ENCODE data around the gene MT1F.
"Not testable (repeated sequence)": the region's sequence is repeated elsewhere in the genome, so short reads cannot be mapped to it uniquely, and the experiment has no call there.

The MT1F gene

DNA sequence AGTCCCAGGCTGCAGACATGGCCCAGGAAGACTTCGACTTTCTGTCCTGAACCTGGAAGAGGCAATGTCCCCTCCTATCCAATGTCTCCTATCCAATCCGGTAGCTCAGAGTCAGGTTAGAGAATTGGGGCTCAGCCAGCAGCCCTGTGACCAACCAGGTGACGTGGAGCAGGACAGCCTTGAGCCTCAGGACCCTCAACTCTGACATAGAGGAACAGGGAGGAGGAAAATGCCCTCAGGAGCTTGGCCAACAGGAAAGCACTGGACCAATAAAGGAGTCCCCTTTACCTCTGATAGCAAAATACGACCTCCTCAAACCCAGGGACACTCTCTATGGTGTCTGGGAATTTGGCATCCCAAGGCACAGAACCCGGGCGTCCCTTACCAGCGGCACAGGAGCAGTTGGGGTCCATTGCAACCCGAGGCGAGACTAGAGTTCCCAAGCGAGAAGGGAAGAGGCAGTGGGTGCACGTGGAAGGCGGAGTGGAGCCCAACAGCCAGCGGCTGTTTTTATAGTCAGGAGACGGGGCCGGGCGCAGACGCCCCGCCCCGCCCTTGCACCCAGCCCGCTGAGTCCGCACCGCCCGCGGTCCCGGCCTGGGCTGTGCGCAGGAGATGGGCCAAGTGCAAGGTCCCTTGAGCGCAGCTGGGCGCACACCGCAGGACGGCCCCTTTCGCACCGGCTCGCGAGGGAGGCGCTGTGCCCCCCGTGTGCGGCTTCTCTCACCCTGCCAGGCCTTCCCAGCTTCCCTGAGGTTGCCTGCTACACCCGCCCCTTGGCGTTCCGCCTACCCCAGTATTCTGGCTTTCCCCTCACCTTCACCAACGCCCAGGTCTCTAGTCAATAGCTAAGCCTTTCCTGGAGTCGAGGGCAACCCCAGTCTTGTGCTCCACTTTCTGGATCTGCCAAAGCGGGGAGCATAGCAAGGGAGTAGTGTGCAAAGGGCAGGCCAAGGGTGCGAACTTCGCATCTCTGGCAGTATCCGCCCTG is 10.1 kb downstream of the MT1F start, which contains the start of gene MT1G:
Gene MT1G (minus strand): TSS at position 485 of the 991 bp plus-strand sequence. CDS start 72 bp downstream, at position 413.
- peak within 1 kb of the TSS; percentile 77 for H3K9ac ChIP-seq (ENCODE audit: low read length)
- peaks cover 99% of the 10 kb centered on the region for H3K27me3 ChIP-seq (ENCODE audit: control insufficient read depth, insufficient read depth, low read length)
- peak within 1 kb of the TSS; percentile 51 for H3K4me3 ChIP-seq (ENCODE audit: low read depth, low read length)
- H3K9me3 ChIP-seq (ENCODE audit: control insufficient read depth, insufficient read depth, low read depth, low read length), result no peaks in the 10 kb centered on the region
- H3K36me3 ChIP-seq (ENCODE audit: control insufficient read depth, insufficient read depth, low read length), result no peaks in the 10 kb centered on the region
- peaks cover 30% of the 10 kb centered on the region for H3K4me1 ChIP-seq (ENCODE audit: control insufficient read depth, insufficient read depth, low read length)
- H3K27ac ChIP-seq (ENCODE audit: low read depth, low read length), result no peak within 1 kb of the TSS

DNA sequence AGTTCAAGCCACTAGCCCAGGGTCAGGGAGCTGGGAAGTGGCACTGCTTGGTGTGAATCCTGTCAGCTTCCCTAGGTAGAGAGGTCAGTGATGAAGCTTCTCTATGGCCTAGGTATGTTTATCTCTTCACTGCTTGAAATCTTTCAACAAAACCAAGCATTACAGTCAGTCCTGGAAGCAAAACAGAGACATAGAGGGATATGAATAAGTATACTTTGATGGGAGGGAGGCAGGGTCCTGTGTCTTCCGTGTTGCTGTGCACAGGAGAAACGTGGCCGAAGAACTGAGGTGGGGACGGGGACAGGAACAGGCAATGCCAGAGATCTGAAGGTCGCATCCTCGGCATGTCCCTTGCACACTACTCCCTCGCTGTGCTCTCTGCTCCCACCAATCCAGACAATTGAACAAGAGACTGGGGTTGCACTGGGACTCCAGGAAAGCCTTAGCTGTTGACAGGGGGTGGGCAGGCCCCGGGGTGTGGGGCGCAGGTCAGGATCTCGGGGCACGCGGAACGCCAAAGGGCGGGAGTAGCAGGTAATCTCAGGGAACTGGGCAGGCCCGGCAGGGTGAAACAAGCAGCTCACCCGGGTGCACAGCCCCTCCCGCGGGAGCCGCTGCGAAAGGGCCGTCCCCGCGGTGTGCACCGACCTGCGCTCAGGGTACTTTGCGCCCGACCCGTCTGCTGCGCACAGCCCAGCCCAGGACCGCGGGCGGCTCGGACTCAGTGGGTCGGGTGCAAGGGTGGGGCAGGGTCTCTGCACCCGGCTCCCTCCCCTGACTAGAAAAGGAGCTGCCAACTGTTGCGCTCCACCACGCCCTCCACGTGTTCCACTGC is 11.5 kb downstream of the MT1F start, which contains the start of gene MT1H:
Gene MT1H (plus strand): TSS at position 810 of the 835 bp plus-strand sequence. CDS start 71 bp downstream, outside the sequence.
- peak within 1 kb of the TSS; percentile 63 for H3K9ac ChIP-seq (ENCODE audit: low read length)
- H3K27ac ChIP-seq (ENCODE audit: low read depth, low read length), result no peak within 1 kb of the TSS
- peaks cover 36% of the 10 kb centered on the region for H3K4me1 ChIP-seq (ENCODE audit: control insufficient read depth, insufficient read depth, low read length)
- H3K27me3 ChIP-seq (ENCODE audit: control insufficient read depth, insufficient read depth, low read length), result peaks cover 96% of the 10 kb centered on the region
- H3K4me3 ChIP-seq (ENCODE audit: low read depth, low read length), result peak within 1 kb of the TSS; percentile 49
- no peaks in the 10 kb centered on the region for H3K36me3 ChIP-seq (ENCODE audit: control insufficient read depth, insufficient read depth, low read length)
- H3K9me3 ChIP-seq (ENCODE audit: control insufficient read depth, insufficient read depth, low read depth, low read length), result no peaks in the 10 kb centered on the region

DNA sequence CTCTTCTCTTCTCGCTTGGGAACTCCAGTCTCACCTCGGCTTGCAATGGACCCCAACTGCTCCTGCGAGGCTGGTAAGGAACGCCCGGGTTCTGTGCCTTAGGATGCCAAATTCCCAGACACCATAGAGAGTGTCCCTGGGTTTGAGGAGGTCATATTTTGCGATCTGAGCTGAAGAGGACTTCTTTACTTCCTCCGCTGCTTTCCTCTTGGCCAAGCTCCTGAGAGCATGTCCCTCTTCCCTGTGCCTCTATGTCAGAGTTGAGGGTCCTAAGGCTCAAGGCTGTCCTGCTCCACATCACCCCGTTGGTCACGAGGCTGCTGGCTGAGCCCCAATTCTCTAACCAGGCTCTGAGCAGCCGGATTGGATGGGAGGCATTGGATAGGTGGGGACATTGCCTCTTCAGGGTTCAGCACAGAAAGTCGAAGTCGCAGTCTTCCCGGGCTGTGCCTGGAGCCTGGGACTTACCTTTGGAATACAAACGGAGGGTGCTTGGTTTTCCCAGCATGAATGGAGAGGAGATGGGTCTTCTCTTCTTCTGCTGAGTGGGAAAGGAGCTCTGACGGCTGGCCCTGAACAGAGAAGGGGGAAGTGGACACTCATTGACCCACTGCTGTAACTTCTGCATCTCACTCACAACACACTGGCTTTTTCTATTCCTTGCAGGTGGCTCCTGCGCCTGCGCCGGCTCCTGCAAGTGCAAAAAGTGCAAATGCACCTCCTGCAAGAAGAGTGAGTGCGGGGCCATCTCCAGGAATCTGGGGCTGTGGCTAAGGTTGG is 12.3 kb downstream of the MT1F start:
- Histone ChIP-seq H3K9me3 (ENCODE audit: control insufficient read depth, insufficient read depth, low read depth, low read length) (no peaks in the 10 kb centered on the region), H3K4me1 (ENCODE audit: control insufficient read depth, insufficient read depth, low read length) (peaks cover 41% of the 10 kb centered on the region), H3K27me3 (ENCODE audit: control insufficient read depth, insufficient read depth, low read length) (peaks cover 89% of the 10 kb centered on the region), H3K36me3 (ENCODE audit: control insufficient read depth, insufficient read depth, low read length) (no peaks in the 10 kb centered on the region), H3K9ac (ENCODE audit: low read length) (peak overlapping the region; percentile 63), H3K4me3 (ENCODE audit: low read depth, low read length) (peak overlapping the region; percentile 49), H3K27ac (ENCODE audit: low read depth, low read length) (no peak overlapping the region)

DNA sequence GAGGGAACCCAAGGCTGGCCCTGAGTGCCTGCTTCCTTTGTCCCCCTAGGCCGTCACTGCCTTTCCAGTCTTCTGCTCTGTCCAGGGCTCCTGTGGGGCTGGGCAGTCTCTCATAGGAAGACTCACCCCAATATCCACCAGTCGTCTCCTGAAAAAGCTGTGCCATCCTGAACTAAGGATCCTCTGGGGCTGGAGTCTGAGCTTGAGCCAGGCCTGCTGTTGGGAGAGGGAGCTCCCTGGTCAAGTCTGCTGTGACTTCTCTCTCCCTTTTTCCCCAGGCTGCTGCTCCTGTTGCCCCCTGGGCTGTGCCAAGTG is 12.8 kb downstream of the MT1F start:
- Histone ChIP-seq H3K9ac (ENCODE audit: low read length) (no peak overlapping the region), H3K4me1 (ENCODE audit: control insufficient read depth, insufficient read depth, low read length) (peaks cover 46% of the 10 kb centered on the region), H3K36me3 (ENCODE audit: control insufficient read depth, insufficient read depth, low read length) (no peaks in the 10 kb centered on the region), H3K27ac (ENCODE audit: low read depth, low read length) (no peak overlapping the region), H3K4me3 (ENCODE audit: low read depth, low read length) (no peak overlapping the region), H3K9me3 (ENCODE audit: control insufficient read depth, insufficient read depth, low read depth, low read length) (no peaks in the 10 kb centered on the region), H3K27me3 (ENCODE audit: control insufficient read depth, insufficient read depth, low read length) (peaks cover 88% of the 10 kb centered on the region)

DNA sequence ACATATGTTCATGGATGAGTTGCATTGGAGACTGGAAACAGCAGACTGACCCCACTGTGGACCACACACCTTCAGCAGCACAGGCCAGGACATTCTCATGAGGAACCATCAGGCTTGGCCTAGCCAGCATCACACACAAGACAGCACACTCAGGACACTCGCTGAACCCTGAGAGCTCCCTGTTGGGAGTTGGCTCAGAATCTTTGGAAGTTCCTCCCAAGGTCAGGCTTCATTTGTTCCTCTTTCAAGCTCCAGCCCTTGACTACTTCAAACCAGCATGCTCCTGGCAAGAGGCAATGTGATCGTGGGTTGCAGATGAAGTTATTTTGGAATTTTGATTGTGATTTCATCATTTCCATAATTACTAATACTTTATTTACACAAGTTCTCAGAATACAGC is 13.9 kb downstream of the MT1F start:
- not testable (repeated sequence) for H3K36me3 ChIP-seq (ENCODE audit: control insufficient read depth, insufficient read depth, low read length); H3K27ac ChIP-seq (ENCODE audit: low read depth, low read length); H3K9me3 ChIP-seq (ENCODE audit: control insufficient read depth, insufficient read depth, low read depth, low read length); H3K4me3 ChIP-seq (ENCODE audit: low read depth, low read length); H3K9ac ChIP-seq (ENCODE audit: low read length)
- peaks cover 85% of the 10 kb centered on the region for H3K27me3 ChIP-seq (ENCODE audit: control insufficient read depth, insufficient read depth, low read length)
- peaks cover 52% of the 10 kb centered on the region for H3K4me1 ChIP-seq (ENCODE audit: control insufficient read depth, insufficient read depth, low read length)

DNA sequence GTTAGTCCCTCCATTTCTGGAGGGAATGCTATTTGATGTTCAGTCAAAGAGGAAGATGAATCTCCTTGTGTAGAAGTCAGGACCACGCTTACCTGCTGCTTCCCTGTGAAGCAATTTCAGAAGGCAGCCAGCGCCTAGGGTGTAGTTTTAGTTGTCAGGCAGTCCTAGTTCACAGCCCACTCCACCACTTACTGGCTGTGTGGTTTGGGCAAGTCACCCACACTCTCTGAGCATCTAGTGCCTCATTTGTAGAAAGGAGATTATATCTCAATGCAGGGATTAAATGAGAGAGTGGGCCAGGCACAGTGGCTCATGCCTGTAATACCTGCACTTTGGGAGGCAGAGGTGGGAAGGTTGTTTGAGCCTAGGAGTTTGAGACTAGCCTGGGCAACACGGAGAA is 14.4 kb downstream of the MT1F start:
- Histone ChIP-seq H3K27me3 (ENCODE audit: control insufficient read depth, insufficient read depth, low read length) (peaks cover 85% of the 10 kb centered on the region), H3K4me1 (ENCODE audit: control insufficient read depth, insufficient read depth, low read length) (peaks cover 57% of the 10 kb centered on the region)
- H3K36me3 ChIP-seq (ENCODE audit: control insufficient read depth, insufficient read depth, low read length); H3K9ac ChIP-seq (ENCODE audit: low read length); H3K27ac ChIP-seq (ENCODE audit: low read depth, low read length); H3K9me3 ChIP-seq (ENCODE audit: control insufficient read depth, insufficient read depth, low read depth, low read length); H3K4me3 ChIP-seq (ENCODE audit: low read depth, low read length): not testable (repeated sequence)

DNA sequence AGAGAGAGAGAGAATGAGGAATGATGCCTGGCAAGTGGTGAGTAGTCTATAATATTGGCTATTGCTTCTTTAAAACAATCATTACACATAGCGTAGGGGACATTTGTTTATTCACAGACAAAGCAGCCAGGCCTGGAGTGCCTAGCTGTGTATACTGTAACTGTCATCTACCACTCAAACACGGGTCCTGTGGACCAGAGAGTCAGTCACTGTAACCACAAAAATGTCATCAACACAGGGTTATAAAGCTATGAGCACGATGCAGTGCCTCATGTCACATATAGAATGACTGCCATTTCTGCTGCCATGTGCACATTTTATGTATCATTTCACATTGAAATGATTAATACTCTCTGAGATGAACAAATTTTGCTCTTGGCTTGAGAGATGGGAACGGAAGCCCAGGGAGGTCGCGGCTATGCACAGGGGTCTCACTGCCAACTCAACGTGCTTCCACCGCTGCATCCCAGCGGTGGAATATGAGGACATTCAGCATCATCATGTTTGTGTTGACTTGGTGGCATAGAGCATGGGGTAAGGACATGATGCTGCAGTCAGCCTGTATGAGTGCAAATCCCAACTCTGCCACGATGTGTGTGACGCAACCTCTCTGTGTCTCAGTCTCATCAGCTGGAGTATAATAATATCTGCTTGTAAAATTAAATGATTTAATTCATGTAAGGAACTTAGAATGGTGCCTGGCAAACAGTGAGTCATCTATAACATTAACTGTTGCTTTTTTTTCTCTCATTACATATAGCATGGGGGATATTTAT is 15.2 kb downstream of the MT1F start:
- Histone ChIP-seq H3K27me3 (ENCODE audit: control insufficient read depth, insufficient read depth, low read length) (peaks cover 85% of the 10 kb centered on the region), H3K27ac (ENCODE audit: low read depth, low read length) (no peak overlapping the region)

DNA sequence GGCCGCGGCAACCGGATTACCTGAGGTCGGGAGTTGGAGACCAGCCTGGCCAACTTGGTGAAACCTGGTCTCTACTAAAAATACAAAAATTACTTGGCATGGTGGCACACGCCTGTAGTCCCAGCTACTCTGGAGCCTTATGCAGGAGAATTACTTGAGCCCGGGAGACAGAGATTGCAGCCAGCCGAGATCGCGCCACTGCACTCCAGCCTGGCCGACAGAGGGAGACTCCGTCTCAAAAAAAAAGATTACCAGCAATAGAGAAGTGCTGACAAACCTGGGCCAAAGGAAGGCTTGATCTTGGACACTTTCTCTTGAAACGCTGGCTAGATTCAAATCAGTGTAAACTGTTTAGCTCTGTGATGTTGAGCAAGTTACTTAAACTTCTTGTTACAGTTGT is 16.2 kb downstream of the MT1F start:
- Histone ChIP-seq H3K9me3 (ENCODE audit: control insufficient read depth, insufficient read depth, low read depth, low read length) (no peaks in the 10 kb centered on the region), H3K4me3 (ENCODE audit: low read depth, low read length) (no peak overlapping the region), H3K36me3 (ENCODE audit: control insufficient read depth, insufficient read depth, low read length) (no peaks in the 10 kb centered on the region), H3K4me1 (ENCODE audit: control insufficient read depth, insufficient read depth, low read length) (peaks cover 45% of the 10 kb centered on the region), H3K9ac (ENCODE audit: low read length) (peak overlapping the region; percentile 82), H3K27me3 (ENCODE audit: control insufficient read depth, insufficient read depth, low read length) (peaks cover 75% of the 10 kb centered on the region), H3K27ac (ENCODE audit: low read depth, low read length) (peak overlapping the region; percentile 68; the same call in 1 of the 2 replicates)

More for the DNA sequence above, 15.2 kb downstream of the MT1F start:
- H3K4me3 ChIP-seq (ENCODE audit: low read depth, low read length), result no peak overlapping the region
- peaks cover 54% of the 10 kb centered on the region for H3K4me1 ChIP-seq (ENCODE audit: control insufficient read depth, insufficient read depth, low read length)
- no peaks in the 10 kb centered on the region for H3K36me3 ChIP-seq (ENCODE audit: control insufficient read depth, insufficient read depth, low read length)
- no peak overlapping the region for H3K9ac ChIP-seq (ENCODE audit: low read length)
- H3K9me3 ChIP-seq (ENCODE audit: control insufficient read depth, insufficient read depth, low read depth, low read length), result no peaks in the 10 kb centered on the region

DNA sequence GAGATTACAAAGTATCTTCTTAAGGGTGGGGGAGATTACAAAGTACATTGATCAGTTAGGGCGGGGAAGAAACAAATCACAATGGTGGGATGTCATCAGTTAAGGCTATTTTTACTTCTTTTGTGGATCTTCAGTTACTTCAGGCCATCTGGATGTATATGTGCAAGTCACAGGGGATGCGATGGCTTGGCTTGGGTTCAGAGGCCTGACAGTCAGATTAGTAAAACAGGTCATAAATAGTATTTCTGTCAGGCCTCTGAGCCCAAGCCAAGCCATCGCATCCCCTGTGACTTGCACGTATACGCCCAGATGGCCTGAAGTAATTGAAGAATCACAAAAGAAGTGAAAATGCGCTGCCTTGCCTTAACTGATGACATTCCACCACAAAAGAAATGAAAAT is 16.8 kb downstream of the MT1F start:
- Histone ChIP-seq H3K4me1 (ENCODE audit: control insufficient read depth, insufficient read depth, low read length) (peaks cover 41% of the 10 kb centered on the region), H3K27me3 (ENCODE audit: control insufficient read depth, insufficient read depth, low read length) (peaks cover 68% of the 10 kb centered on the region), H3K9ac (ENCODE audit: low read length) (peak overlapping the region; percentile 89), H3K27ac (ENCODE audit: low read depth, low read length) (peak overlapping the region; percentile 68; the same call in 1 of the 2 replicates)
- not testable (repeated sequence) for H3K9me3 ChIP-seq (ENCODE audit: control insufficient read depth, insufficient read depth, low read depth, low read length); H3K36me3 ChIP-seq (ENCODE audit: control insufficient read depth, insufficient read depth, low read length); H3K4me3 ChIP-seq (ENCODE audit: low read depth, low read length)

DNA sequence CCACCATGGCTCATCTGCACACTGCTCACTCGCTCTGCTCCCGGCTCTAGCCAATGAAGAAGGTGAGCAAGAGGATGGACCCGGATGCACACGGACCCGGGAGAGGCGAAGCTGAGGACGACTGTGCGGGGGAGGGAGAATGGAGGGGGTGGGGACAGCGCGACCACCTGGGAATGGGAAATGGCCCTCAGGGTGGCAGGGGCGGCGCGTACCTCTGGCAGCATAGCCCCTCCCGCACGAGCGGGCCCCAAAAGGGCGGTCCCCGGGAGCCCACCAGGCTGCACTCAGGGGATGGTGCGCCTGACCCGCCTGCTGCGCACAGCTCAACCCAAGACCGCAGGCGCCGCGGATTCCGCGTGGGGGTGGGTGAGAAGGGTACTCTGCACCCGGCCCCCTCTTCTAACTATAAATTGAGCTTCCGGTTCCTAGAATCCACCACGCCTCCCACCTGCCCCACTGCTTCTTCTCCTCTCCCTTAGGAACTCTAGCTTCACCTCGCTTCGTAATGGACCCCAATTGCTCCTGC is 18.0 kb downstream of the MT1F start:
- Histone ChIP-seq H3K36me3 (ENCODE audit: control insufficient read depth, insufficient read depth, low read length) (no peaks in the 10 kb centered on the region), H3K9ac (ENCODE audit: low read length) (peak overlapping the region; percentile 89), H3K27me3 (ENCODE audit: control insufficient read depth, insufficient read depth, low read length) (peaks cover 57% of the 10 kb centered on the region), H3K9me3 (ENCODE audit: control insufficient read depth, insufficient read depth, low read depth, low read length) (no peaks in the 10 kb centered on the region), H3K4me3 (ENCODE audit: low read depth, low read length) (peak overlapping the region; percentile 73), H3K4me1 (ENCODE audit: control insufficient read depth, insufficient read depth, low read length) (peaks cover 30% of the 10 kb centered on the region), H3K27ac (ENCODE audit: low read depth, low read length) (peak overlapping the region; percentile 59; the same call in 1 of the 2 replicates)

Data from HUES6 (cell line).